Activated T-cell treated with anti-CD3 and anti-CD28 coated beads for 48 hours (primary cell): ENCODE data around the gene PIP4P1.
"Not testable (repeated sequence)": the region's sequence is repeated elsewhere in the genome, so short reads cannot be mapped to it uniquely, and the experiment has no call there.

Source experiments
- DNase-seq: peaks from one replicate; pipeline ENCODE4 v3.0.0-alpha.2; 2020; ENCODE audit warnings: low read depth

PIP4P1 gene

GRCh38 chr14:20461225-20462141 is at the start of gene PIP4P1:
PIP4P1 (minus strand) TSS chr14:20461434; CDS start chr14:20461325, 109 bp downstream.
- peak; percentile 96 for DNase-seq

GRCh38 chr14:20508367-20508766 is 47.1 kb upstream of the PIP4P1 start:
- no peak for DNase-seq

- not testable (repeated sequence) for DNase-seq
Measured at GRCh38 chr14:20507537-20507936, 46.3 kb upstream of the PIP4P1 start.

- DNase-seq: not testable (repeated sequence)
Measured at GRCh38 chr14:20506752-20507151, 45.5 kb upstream of the PIP4P1 start.

GRCh38 chr14:20506276-20506675 is 45.0 kb upstream of the PIP4P1 start:
- not testable (repeated sequence) for DNase-seq

- no peak for DNase-seq
Measured at GRCh38 chr14:20503898-20504297, 42.7 kb upstream of the PIP4P1 start.

- no peak for DNase-seq
Measured at GRCh38 chr14:20501346-20501745, 40.1 kb upstream of the PIP4P1 start.

- DNase-seq: no peak
Measured at GRCh38 chr14:20499881-20500280, 38.6 kb upstream of the PIP4P1 start.

- DNase-seq: no peak
Measured at GRCh38 chr14:20499108-20499507, 37.9 kb upstream of the PIP4P1 start.

- no peak for DNase-seq
Measured at GRCh38 chr14:20498622-20499021, 37.4 kb upstream of the PIP4P1 start.

GRCh38 chr14:20494935-20495766 is 33.9 kb upstream of the PIP4P1 start:
- no peak for DNase-seq

- DNase-seq: no peak
Measured at GRCh38 chr14:20493634-20494033, 32.4 kb upstream of the PIP4P1 start.

- no peak for DNase-seq
Measured at GRCh38 chr14:20492486-20492885, 31.3 kb upstream of the PIP4P1 start.

- no peak for DNase-seq
Measured at GRCh38 chr14:20490563-20490962, 29.3 kb upstream of the PIP4P1 start.

GRCh38 chr14:20489093-20489994 is 28.1 kb upstream of the PIP4P1 start:
- no peak for DNase-seq

GRCh38 chr14:20487396-20487725 is 26.1 kb upstream of the PIP4P1 start:
- no peak for DNase-seq

GRCh38 chr14:20486684-20487395 is 25.6 kb upstream of the PIP4P1 start:
- no peak for DNase-seq

- no peak for DNase-seq
Measured at GRCh38 chr14:20485900-20486299, 24.7 kb upstream of the PIP4P1 start.

GRCh38 chr14:20482382-20482781 is 21.1 kb upstream of the PIP4P1 start:
- DNase-seq: no peak

GRCh38 chr14:20478894-20479293 is 17.7 kb upstream of the PIP4P1 start:
- DNase-seq: no peak

- no peak for DNase-seq
Measured at GRCh38 chr14:20477211-20477876, 16.1 kb upstream of the PIP4P1 start.
